SW480 (cell line): Measurements from ENCODE around the gene SEC16A.

Source experiments
- DNase-seq: peaks from one replicate; pipeline ENCODE4 v3.0.0-alpha.2; 2016; ENCODE audit warnings: low spot score

The SEC16A gene

DNA sequence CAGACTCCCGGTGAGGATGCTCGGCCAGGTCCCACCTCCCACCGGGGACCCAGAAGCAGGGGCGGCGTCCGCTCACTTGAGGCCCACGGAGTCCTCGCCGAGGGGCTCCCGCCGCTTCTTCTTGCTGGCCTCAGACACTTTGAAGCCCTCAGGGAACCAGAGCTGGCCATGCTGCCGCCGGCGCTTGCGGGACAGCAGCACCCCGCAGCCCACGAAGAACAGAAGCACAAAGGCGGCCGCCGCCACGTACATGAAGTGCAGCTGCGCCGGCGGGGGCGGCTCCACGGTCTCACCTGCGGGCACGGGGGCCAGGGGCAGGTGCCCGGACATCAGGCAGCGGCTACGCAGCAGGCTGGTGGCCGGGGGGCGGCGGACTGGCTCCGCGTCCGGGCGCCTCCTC is 19.4 kb upstream of the SEC16A start:
- no peak for DNase-seq

GRCh38 chr9:136501686-136502085 is 18.8 kb upstream of the SEC16A start:
- no peak for DNase-seq

GRCh38 chr9:136499935-136500910 is 17.4 kb upstream of the SEC16A start:
- DNase-seq = no peak

- DNase-seq = no peak
These were observed 16.5 kb upstream of the SEC16A start for GRCh38 chr9:136499071-136499934.

- no peak for DNase-seq
These were observed 15.3 kb upstream of the SEC16A start for GRCh38 chr9:136497916-136498695.

- DNase-seq = no peak
These were observed 14.2 kb upstream of the SEC16A start for GRCh38 chr9:136496801-136497620.

DNA sequence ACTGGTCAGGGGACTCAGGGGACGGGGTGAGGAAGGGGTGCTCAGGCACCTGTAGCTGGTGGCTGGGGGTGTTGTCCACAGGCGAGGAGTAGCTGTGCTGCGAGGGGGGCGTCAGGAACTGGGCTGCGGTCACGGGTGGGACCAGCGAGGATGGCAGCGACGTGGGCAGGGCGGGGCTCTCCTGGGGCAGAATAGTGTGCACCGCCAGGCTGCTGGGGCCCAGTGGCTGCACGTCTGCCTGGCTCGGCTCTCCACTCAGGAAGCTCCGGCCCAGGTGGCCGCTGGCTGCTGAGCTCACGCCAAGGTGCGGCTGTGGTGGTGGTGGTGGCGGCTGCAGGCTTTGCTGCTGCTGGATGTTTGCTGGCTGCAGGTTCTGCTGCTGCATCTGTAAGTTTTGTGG is 13.3 kb upstream of the SEC16A start:
- DNase-seq = no peak

- no peak for DNase-seq
These were observed 12.5 kb upstream of the SEC16A start for GRCh38 chr9:136495238-136495800.

- no peak for DNase-seq
These were observed 11.8 kb upstream of the SEC16A start for GRCh38 chr9:136494531-136495215.

- no peak for DNase-seq
These were observed 11.2 kb upstream of the SEC16A start for GRCh38 chr9:136494012-136494411.

DNA sequence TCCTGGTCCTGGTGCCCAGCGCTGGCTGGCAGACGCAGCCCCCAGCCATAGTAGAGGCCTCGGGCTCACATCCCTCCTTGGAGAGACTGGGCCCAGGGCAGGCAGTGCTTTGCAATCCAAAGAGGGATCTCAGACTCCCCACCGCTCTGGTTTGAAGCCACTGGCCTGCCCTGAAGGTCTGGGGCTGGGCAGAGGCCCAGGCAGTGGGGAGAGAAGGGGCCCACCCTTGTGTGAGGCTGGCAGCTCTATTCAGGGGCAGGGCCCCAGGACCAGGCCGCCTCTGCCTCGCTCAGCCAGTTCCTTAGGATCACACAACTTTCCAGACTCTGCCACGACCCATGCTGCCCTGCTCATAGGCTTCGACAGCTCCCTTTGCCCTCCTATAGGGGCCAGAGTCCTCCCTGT is 10.7 kb upstream of the SEC16A start:
- no peak for DNase-seq

- DNase-seq = no peak
These were observed 10.2 kb upstream of the SEC16A start for GRCh38 chr9:136492978-136493522.

GRCh38 chr9:136489731-136490130 is 6.9 kb upstream of the SEC16A start:
- no peak for DNase-seq

DNA sequence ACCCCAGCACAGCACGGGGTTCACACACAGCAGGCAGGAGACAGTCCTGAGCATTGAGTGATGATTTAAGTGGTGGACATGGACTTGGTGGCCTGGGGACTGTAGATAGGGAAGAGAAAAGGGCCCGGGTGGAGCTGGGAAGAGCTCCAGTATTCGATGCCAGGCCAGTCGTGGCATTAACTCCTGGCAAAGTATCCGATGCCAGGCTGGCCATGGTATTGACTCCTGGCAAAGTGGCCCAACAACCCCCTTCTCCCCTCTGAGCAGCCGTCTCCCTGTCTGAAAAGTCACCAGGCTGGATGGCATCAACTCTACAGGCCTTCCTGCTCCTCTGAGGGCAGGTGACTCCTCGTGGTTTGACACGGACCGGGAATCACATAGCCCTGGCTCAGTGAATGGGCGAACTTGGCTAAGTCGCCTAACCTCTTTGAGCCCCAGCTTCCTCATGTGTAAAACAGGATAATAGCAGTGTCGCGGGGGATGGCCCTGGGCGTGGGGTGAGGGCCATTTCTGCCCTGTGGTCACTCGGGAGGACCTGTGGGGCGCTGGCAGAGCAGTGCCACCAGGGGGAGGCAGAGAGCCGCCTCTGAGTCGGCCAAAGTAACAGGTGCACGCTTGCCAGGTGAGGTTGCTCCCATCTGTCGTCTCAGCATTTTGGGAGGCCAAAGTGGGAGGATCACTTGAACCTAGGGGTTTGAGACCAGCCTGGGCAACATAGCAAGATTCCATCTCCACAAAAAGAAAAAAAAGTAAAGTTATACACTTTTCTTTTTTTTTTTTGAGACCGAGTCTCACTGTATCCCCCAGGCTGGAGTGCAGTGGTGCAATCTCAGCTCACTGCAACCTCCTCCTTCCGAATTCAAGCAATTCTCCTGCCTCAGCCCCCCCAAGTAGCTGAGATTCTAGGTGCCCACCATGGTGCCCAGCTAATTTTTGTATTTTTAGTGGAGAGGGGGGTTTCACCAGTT is 5.7 kb upstream of the SEC16A start:
- DNase-seq = peak; percentile 57

DNA sequence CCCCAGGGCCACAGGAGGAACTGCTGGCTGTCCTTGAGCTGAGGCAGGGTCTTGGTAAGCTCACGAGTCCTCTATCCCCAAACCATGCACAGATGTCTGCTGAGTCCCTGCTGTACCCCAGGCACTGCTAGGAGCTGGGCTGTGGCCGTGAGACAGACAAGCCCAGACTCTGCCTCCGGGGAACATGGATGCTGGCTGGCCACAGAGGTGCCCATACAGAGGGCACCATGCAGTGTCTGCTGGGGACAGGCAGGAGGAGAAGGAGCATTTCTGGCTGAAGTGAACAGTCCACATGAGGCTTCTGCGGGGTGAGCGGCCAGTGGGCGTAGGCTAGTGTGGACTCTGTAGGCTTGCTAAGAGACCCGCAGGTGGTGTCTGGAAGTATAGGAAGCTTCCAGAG is 4.8 kb upstream of the SEC16A start:
- no peak for DNase-seq

GRCh38 chr9:136486823-136487620 is 4.2 kb upstream of the SEC16A start:
- DNase-seq = no peak

DNA sequence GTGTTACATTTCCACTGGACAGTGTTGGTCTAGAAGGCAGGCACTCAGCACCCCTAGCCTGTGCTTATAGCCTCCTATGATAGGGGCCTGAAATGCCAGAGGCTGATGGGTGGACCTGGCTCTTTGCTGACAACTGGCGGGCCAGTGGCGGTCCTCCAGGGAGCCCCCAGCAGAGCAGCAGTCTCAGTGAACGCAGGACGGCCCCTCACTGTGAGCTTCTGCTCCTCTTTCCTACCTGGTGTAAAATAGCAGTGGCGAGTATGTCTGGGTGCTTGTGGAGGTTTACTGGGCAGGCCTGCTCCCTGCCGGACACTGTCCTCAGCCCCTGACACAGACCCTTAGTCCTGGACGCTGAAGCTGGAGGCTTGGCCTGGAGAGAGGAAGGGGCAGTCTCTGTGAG is 3.3 kb upstream of the SEC16A start:
- no peak for DNase-seq
